Measurements from ENCODE around the gene LIPT1.

The LIPT1 gene

GRCh38 chr2:99201959-99202678 lies 47.4 kb downstream of the LIPT1 start:
- Histone ChIP-seq H3K9ac (ENCODE audit: low read length in 2 of 2) (no peak overlapping the region), H3K36me3 (ENCODE audit: control insufficient read depth in 2 of 2, insufficient read depth in 2 of 2, low read length in 2 of 2) (peaks cover 3 to 13% of the 10 kb centered on the region in 2 donors)

GRCh38 chr2:99205491-99205890 lies 50.7 kb downstream of the LIPT1 start:
- Histone ChIP-seq H3K4me1 (ENCODE audit: control insufficient read depth, insufficient read depth, low read length) (no peaks in the 10 kb centered on the region), H3K27ac (ENCODE audit: low read length) (no peak overlapping the region), H3K9me3 (ENCODE audit: control insufficient read depth in 2 of 2, low read length in 2 of 2) (no peaks in the 10 kb centered on the region), H3K9ac (ENCODE audit: low read length in 2 of 2) (no peak overlapping the region), H3K27me3 (ENCODE audit: control insufficient read depth in 1 of 2, insufficient read depth in 2 of 2, low read length in 2 of 2) (no peaks in the 10 kb centered on the region), H3K4me3 (ENCODE audit: low read length in 2 of 2) (no peak overlapping the region), H3K36me3 (ENCODE audit: control insufficient read depth in 2 of 2, insufficient read depth in 2 of 2, low read length in 2 of 2) (peaks cover 0 to 2% of the 10 kb centered on the region in 2 donors)

More at GRCh38 chr2:99201959-99202678, 47.4 kb downstream of the LIPT1 start:
- Histone ChIP-seq H3K27me3 (ENCODE audit: control insufficient read depth in 1 of 2, insufficient read depth in 2 of 2, low read length in 2 of 2) (no peaks in the 10 kb centered on the region), H3K27ac (ENCODE audit: low read length) (no peak overlapping the region), H3K9me3 (ENCODE audit: control insufficient read depth in 2 of 2, low read length in 2 of 2) (no peaks in the 10 kb centered on the region), H3K4me1 (ENCODE audit: control insufficient read depth, insufficient read depth, low read length) (no peaks in the 10 kb centered on the region), H3K4me3 (ENCODE audit: low read length in 2 of 2) (no peak overlapping the region)
